HG02610 (cell line): ENCODE measurements around the gene GPATCH3.
"Not testable (repeated sequence)": the region's sequence is repeated elsewhere in the genome, so short reads cannot be mapped to it uniquely, and the experiment has no call there.

Source experiments
- ATAC-seq: cut with Tn5 transposase; IDR thresholded peaks from one replicate; pipeline ENCODE4 v1.9.1; 2021; ENCODE audit warnings: mild to moderate bottlenecking, moderate library complexity; ENCODE audit not compliant: unreplicated experiment

The GPATCH3 gene

DNA sequence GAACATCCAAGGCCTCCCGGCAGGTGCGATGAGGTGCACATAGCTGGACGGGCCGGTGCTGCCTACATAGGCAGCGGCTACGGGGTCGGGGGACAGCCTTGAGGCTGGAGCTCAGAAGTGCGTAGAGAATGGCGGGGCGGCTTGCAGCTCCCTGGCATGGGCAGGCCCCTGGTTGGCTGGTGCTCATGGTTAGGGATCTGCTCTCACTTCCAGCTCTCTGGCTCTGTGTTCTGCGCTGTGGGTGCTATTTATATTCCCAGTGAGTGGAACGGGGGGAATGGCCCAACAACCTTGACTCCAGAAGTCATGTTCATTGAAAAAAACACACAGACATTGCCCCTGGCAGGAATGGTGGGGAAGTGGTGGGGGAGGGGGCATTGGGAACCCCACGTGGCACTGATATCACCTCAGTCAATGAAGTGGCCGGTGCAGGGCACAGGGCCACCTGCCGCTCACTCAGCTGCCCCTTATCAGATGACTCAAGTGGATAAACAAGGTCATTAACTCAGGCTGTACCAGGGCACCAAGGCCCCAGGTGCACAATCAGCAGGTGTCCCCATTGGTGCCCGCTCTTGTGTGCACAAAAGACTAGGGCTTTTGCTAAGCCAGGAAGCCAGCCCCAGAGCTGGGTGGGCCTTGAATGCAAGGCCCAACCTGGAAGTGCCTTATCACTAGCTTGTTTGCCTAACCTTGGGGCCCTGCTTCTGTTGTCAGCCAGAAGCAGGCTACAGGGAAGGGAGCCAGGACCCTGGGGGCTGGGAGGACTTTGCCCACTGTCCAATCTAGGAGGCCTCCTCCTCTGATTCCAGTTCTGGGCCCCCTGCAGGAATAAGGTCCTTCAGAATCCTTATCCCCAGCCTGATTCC lies 13.7 kb upstream of the GPATCH3 start, which contains the start of gene NR0B2:
NR0B2 (minus strand) TSS at position 222 of the 866 bp plus-strand sequence; CDS start at position 187, 35 bp downstream.
- no peak for ATAC-seq

GRCh38 chr1:26913389-26913753 lies 13.1 kb upstream of the GPATCH3 start:
- ATAC-seq = no peak

DNA sequence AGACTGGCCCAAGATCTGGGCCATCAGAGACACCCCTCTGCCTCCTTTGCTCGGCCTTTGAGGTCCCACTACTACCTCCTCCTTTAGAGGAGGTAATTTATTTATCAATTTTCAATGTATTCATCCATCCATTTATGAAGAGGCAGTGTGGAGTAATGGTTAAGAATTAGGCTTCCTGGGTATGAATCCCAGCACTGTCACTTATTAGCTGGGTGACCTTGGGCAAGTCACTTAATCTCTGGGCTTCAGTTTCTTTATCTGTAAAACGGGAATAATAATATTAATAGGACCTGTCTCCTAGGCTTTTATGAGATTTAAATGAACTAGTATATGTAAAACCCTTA lies 11.9 kb upstream of the GPATCH3 start:
- ATAC-seq = no peak

GRCh38 chr1:26911399-26912146 lies 11.3 kb upstream of the GPATCH3 start:
- no peak for ATAC-seq

GRCh38 chr1:26910343-26911160 lies 10.3 kb upstream of the GPATCH3 start:
- ATAC-seq = no peak

DNA sequence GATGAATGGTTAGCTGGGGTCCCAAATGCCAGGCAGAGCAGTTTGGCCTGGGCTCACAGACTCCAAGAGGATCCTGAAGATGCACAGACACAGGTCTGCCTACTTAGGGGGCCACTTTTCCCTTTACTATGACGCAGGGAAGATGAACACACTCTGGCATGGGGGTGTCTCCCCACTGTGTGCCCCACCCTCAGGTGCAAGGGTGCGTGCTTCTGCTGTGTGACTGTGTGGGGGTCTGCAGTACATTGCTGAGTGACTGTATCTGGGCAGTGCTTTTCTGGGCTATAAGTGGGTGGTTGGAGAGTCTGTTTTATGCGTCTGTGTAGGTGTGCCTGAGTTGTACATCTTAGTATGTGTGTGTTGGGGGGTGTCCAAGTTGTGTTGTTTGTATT lies 9.7 kb upstream of the GPATCH3 start:
- no peak for ATAC-seq

- ATAC-seq = no peak
Measured at GRCh38 chr1:26907071-26907917, 7.0 kb upstream of the GPATCH3 start.

- no peak for ATAC-seq
Measured at GRCh38 chr1:26900815-26901511, 696 bp upstream of the GPATCH3 start.

DNA sequence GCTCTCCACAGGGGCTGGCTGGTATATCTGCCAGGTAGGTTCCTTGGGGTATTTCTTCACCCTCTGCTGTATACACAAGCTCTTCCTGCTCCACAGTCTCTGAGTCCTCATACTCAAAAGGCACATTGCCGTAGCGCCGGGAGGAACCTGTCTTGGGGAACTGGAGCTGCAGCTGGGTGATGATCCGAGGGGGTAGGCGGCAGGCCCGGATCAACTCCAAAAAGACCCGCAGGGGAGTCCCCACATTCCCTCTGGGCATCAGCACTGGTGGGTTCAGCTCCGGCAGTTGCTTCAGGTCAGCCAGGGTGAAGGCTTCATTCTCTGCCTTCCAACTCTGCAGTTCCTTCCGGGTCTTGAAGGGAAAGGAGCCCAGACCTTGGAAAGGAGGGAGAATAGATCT lies 2.9 kb downstream of the GPATCH3 start:
- no peak for ATAC-seq

DNA sequence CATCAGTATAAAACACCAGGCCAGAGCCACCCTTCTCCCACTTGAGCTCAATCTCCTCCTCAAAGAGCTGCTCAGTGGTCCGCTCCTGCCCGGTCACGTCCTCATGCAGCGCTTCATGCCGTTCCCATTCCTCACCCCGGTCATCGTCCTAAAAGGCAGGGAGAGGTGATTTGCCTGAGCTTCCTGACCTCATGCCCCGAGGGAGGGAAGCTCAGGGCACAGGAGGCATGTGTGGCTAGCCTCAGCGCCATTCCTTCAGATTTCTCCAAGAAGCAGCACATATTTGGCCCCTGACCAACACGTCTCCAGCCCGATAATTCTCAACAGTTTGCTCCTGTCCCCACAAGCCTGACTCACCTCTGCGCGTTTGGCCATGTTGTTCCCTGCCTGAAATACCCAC lies 6.0 kb downstream of the GPATCH3 start:
- no peak for ATAC-seq

- ATAC-seq = peak; percentile 24
Measured at GRCh38 chr1:26890467-26890796, 9.8 kb downstream of the GPATCH3 start.

DNA sequence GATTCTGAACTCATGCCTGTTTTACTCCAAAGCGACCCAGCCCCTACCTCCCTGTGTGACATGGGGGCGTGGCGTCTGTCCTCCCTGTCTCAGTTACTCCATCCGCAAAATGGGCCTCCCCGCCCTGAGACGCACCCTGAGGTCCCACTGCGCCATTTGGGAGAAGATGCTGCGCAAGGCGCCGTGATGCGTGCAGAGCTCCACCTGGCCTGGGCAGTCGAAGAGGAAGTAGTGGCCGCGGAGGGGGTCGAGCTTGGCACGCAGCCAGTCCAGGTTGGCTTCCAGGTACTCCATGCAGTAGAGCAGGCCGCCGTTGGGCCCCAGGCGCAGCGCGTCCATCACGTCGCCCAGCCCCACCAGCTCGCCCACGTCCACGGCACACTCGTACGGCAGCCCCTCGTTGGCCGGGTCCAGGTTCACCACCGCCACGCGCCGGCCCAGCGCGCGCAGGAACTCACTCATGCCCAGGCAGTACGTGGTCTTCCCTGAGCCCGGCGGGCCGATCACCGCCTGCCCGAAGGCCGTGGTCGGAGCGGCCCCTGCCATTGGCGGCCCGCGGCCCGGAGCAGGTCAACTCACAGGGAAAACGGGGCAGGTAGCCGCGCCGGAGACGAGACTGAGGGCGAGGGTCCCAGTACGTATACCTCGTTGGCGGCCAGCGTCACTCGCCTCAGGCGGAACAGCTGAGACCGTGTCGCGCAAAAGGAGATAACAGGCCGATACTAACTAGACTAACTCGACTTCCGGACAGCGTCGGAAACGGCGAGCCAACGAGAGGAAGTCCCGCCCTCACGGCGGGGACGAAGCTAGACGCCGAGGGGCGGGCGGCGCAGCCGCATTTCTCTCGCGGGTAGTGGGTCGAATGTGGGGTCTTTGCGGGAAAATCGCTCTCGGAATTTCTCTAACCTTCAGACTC lies 10.5 kb downstream of the GPATCH3 start, which contains the start of gene GPN2:
GPN2 (minus strand) TSS at position 733 of the 916 bp plus-strand sequence; CDS start at position 546, 187 bp downstream.
- peak; percentile 87 for ATAC-seq

GRCh38 chr1:26888231-26888630 lies 12.0 kb downstream of the GPATCH3 start:
- ATAC-seq = no peak

DNA sequence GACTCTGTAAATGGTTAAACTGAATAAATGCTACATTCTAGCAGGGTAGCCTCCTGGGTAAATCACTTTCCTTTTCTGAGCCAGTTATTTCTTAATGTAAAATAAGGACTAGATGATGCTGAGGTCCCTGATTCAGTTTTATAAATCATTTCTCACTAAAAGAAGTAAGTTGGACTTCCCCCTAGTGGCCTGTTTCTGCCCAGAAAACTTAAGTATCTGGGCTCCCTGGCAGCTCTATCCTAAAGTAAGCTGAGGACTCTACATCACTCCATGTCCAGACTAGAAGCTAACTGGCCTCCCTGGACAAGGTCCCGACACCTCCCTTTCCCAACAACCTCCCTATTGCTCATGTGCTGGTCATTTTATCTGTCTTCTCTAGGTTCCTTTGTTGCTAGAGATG lies 13.1 kb downstream of the GPATCH3 start:
- ATAC-seq = no peak

DNA sequence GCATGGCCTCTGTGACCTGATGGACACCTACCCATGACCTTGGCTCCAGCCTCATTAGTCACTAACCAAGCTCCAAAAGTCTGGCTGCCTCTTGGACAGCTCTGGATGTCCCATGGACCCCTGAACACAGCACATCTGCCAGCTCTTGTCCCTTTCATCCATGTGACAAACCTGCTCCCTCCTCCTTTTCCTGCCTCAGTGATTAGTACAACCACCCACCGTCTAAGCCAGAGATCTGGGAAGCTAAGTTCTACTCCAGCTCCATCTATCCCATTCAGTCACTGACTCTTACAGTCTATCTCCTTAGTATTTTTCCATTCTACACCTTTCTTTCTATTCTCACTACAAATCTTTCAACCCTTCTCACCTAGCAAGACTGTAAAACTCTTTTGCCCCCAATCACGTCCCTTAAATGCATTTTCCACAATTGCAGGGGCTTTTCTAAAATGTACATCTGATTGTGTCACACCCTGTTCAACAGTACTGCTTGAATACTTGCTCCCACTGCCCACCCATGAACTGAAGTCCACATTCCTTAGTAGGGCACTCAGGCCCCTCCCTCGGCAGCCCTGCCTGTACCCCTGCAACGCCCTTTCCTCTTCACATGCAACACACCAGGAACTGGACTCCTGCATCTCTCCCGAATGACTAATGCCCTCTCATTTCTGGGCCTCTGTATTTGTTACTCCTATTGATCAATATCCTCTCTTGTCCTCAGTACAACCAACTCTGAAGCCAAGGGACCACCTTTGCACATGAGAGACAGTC lies 17.4 kb downstream of the GPATCH3 start:
- ATAC-seq = no peak

DNA sequence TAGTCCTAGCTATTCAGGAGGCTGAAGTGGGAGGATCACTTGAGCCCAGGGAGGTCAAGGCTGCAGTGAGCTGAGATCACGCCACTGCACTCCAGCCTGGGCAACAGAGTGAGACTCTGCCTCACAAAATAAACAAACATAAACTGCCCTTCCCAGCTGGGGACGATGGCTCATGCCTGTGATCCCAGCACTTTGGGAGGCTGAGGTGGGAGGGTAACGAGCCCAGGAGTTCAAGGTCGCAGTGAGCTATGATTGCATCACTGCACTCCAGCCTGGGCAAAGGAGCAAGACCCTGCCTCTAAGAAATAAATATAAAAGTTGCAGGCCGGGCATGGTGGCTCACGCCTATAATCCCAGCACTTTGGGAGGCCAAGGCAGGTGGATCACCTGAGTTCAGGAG lies 18.7 kb downstream of the GPATCH3 start:
- ATAC-seq = not testable (repeated sequence)

- ATAC-seq = no peak
Measured at GRCh38 chr1:26879793-26880192, 20.5 kb downstream of the GPATCH3 start.

DNA sequence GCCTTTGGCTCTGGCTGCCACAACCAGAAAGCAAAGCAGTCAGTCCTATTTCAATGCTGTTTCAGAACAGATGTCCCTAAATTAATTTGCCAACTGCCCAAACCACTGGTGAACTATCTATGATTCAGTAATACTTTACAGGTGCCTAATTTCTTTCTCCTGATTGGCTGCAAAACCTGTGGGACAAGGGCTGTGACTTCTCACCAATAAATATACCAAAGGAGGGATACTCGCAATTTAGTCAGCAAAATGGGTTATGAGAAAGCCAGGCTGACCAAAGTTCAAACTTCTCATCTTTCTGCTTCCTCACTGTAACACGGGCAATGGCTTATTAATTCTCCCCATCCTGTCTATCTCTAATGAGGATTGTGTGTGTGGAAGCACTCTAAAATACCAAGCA lies 22.9 kb downstream of the GPATCH3 start:
- ATAC-seq = no peak
